Common myeloid progenitor, CD34-positive (primary cell): ENCODE results near the gene VDR.
A peak's percentile ranks its signal among the peaks of the same experiment; 100 is the strongest.

Source experiments
- CTCF ChIA-PET: fragments of 350-600 bp; sonication (Branson Sonifier 250); formaldehyde crosslinking; loops from one replicate; lab custom pipeline; 2021; ENCODE audit warnings: antibody characterized with exemption; lab: Charles Lee
- POLR2A ChIA-PET: fragments of 350-600 bp; sonication (Branson Sonifier 250); formaldehyde crosslinking; loops from one replicate; lab custom pipeline; 2021; ENCODE audit warnings: antibody characterized with exemption; lab: Charles Lee
- DNase-seq, 3 donors: peaks; one replicate each; pipeline versions ENCODE4 v3.0.0 to v3.0.0-alpha.2; 2013
- H3K27ac ChIP-seq, 2 experiments: 1 replicate in 1 of 2; 2 replicates in 1 of 2; pipeline ENCODE4 v1.7.0; 2013; ENCODE audit warnings: inconsistent platforms in 2 of 2, low read length in 2 of 2, mild to moderate bottlenecking in 2 of 2, low read depth in 1 of 2, moderate library complexity in 1 of 2; ENCODE audit not compliant: severe bottlenecking in 2 of 2, insufficient read depth in 1 of 2, poor library complexity in 1 of 2
- H3K27me3 ChIP-seq, 5 experiments: replicated peaks in 2 of 5; 1 replicate in 3 of 5; 2 replicates in 2 of 5; pipeline versions ENCODE4 v1.6.1 to v1.7.0; 2013; ENCODE audit warnings: low read length in 4 of 5, mild to moderate bottlenecking in 2 of 5, moderate library complexity in 2 of 5, inconsistent platforms in 1 of 5; ENCODE audit not compliant: insufficient read depth in 5 of 5, control insufficient read depth in 4 of 5
- H3K36me3 ChIP-seq, 4 experiments: 1 replicate in 2 of 4; 2 replicates in 2 of 4; pipeline versions ENCODE4 v1.6.1 to v1.7.0; 2013; ENCODE audit warnings: low read length in 3 of 4, control low read depth in 1 of 4, mild to moderate bottlenecking in 1 of 4; ENCODE audit not compliant: control insufficient read depth in 4 of 4, insufficient read depth in 4 of 4
- H3K4me1 ChIP-seq, 4 experiments: 1 replicate in 3 of 4; 2 replicates in 1 of 4; pipeline versions ENCODE4 v1.6.1 to v1.7.1; 2013; ENCODE audit warnings: low read length in 3 of 4, mild to moderate bottlenecking in 3 of 4, control low read depth in 1 of 4, inconsistent platforms in 1 of 4, moderate library complexity in 1 of 4; ENCODE audit not compliant: control insufficient read depth in 4 of 4, insufficient read depth in 4 of 4; ENCODE audit errors: control extremely low read depth in 1 of 4
- H3K4me3 ChIP-seq, 7 experiments: 1 replicate in 4 of 7; 2 replicates in 3 of 7; pipeline versions ENCODE4 v1.5.1 to v1.7.0; 2013; ENCODE audit warnings: mild to moderate bottlenecking in 7 of 7, low read length in 6 of 7, moderate library complexity in 6 of 7, inconsistent platforms in 2 of 7, low read depth in 2 of 7, control low read depth in 1 of 7; ENCODE audit not compliant: insufficient read depth in 4 of 7, control insufficient read depth in 1 of 7; ENCODE audit errors: extremely low read depth in 1 of 7
- H3K9me3 ChIP-seq, 5 experiments: 1 replicate in 4 of 5; 2 replicates in 1 of 5; pipeline versions ENCODE4 v1.6.1 to v1.7.1; 2013; ENCODE audit warnings: low read length in 4 of 5, mild to moderate bottlenecking in 2 of 5, inconsistent platforms in 1 of 5, low read depth in 1 of 5, moderate library complexity in 1 of 5; ENCODE audit not compliant: control insufficient read depth in 4 of 5, insufficient read depth in 2 of 5; ENCODE audit errors: control extremely low read depth in 1 of 5
- WGBS: methylation state at CpG from one replicate; pipeline ENCODE4 v1.1.5; 2013; ENCODE audit not compliant: insufficient coverage; 5-methylcytosine and 5-hydroxymethylcytosine counted together

The VDR gene

DNA sequence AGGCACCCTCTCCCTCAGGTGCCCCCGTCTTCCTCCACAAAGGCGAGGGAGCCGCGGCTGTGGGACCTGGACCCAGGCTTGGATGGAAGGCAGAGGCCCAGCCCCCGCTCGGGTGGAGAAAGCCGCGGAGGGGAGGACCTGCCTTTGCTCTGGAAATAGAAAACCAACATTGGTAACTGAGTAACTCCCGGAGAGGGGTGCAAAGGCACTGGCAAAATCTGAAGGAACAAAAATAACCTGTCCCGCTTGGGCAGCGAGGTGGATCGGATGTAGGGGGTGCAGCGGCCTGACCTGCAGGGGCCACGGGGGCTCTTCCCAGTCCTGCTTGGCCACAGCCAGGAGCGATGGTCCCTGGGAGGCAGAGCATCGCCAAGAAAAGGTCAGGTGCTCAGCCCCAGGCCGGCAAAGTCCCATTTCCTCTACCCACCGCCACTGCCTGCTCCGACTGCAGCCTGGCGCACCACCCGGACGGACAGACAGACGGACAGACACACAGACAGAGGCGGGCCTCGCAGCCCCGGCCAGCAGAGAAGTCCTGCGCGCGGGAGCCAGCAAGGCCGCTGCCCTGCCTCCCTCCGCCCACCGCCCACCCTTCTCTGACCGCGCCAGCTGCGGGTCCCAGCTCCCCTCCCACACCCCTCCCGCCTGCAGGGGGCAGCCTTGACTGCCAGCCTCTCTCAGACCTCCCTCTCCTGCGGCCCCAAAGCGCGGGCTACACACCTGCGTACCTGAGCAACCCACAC is 37.2 kb upstream of the VDR start:
- Histone ChIP-seq H3K4me1 (peaks cover 2 to 14% (median 10%) of the 10 kb centered on the region in 4 experiments), H3K4me3 (peak overlapping the region in 1 of 7 experiments; percentile 49), H3K27ac (no peak overlapping the region), H3K9me3 (no peaks in the 10 kb centered on the region), H3K27me3 (peaks cover 0 to 10% (median 2%) of the 10 kb centered on the region in 5 experiments), H3K36me3 (no peaks in the 10 kb centered on the region)
- POLR2A ChIA-PET = no interaction called here
- WGBS = 73% methylated on average over 19 of the region's 40 CpGs
- CTCF ChIA-PET = interaction anchor here (1.3 kb wide), 1 partner anchor 48 kb away, joined by 3 read pairs; no protein-coding TSS in a partner anchor
- peak in 2 of 3 donors; percentile 42 to 48 for DNase-seq

GRCh38 chr12:47941475-47941780 is 36.6 kb upstream of the VDR start:
- H3K27me3 ChIP-seq = peaks cover 0 to 10% (median 2%) of the 10 kb centered on the region in 5 experiments
- 91% methylated on average over 9 of the region's 9 CpGs for WGBS
- peaks cover 0 to 8% (median 4%) of the 10 kb centered on the region in 4 experiments for H3K4me1 ChIP-seq
- POLR2A ChIA-PET = no interaction called here
- CTCF ChIA-PET = interaction anchor here (1.3 kb wide), 1 partner anchor 48 kb away, joined by 3 read pairs; no protein-coding TSS in a partner anchor
- no peak overlapping the region for H3K4me3 ChIP-seq
- no peak overlapping the region for H3K27ac ChIP-seq
- no peak for DNase-seq
- H3K36me3 ChIP-seq = no peaks in the 10 kb centered on the region
- H3K9me3 ChIP-seq = no peaks in the 10 kb centered on the region

DNA sequence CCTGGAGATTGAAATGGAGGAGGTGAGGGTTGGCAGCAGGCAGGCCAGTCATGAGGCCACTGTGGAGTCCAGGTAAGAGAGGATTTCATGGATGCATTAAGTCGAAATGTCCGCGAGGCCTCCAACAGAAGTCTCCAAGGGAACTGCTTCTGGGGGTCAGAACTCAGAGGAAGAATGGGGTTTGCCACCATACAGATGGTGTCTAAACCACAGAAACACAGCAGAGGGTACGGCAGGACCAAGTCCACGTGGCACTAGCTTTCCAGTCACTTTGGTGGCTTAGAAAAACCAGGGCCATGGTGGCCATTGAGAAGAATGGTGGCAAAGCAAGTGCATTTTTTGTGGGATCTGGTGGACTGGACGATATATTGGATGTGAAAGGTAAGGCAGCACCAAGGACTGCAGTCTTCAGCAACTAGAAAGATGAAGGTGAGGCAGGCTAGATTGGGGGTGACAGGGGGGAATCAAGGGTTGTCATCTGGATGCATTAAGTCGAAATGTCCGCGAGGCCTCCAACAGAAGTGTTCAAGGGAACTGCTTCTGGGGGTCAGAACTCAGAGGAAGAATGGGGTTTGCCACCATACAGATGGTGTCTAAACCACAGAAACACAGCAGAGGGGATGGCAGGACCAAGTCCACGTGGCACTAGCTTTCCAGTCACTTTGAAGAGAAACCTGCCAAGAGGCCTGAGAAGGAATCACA is 36.1 kb upstream of the VDR start:
- Histone ChIP-seq H3K36me3 (no peaks in the 10 kb centered on the region), H3K27ac (no peak overlapping the region), H3K4me3 (no peak overlapping the region), H3K27me3 (peaks cover 0 to 10% (median 2%) of the 10 kb centered on the region in 5 experiments), H3K9me3 (no peaks in the 10 kb centered on the region), H3K4me1 (peaks cover 0 to 5% (median 1%) of the 10 kb centered on the region in 4 experiments)
- 92% methylated on average over 9 of the region's 10 CpGs for WGBS
- POLR2A ChIA-PET = no interaction called here
- CTCF ChIA-PET = interaction anchor here (1.0 to 1.3 kb wide), 2 partner anchors 34 to 47 kb away, joined by 3 to 5 read pairs; no protein-coding TSS in a partner anchor
- DNase-seq = peak in 2 of 3 donors; percentile 23 to 26

- CTCF ChIA-PET = interaction anchor here (1.2 to 2.1 kb wide), 2 partner anchors 10 to 11 kb away, joined by 3 to 8 read pairs; no protein-coding TSS in a partner anchor
These were observed 34.3 kb upstream of the VDR start for GRCh38 chr12:47939009-47939601.

GRCh38 chr12:47938594-47938993 is 33.8 kb upstream of the VDR start:
- Histone ChIP-seq H3K4me3 (no peak overlapping the region), H3K36me3 (no peaks in the 10 kb centered on the region), H3K9me3 (no peaks in the 10 kb centered on the region), H3K27me3 (peaks cover 0 to 10% (median 5%) of the 10 kb centered on the region in 5 experiments), H3K27ac (no peak overlapping the region), H3K4me1 (peaks cover 0 to 5% (median 1%) of the 10 kb centered on the region in 4 experiments)
- WGBS = 100% methylated on average over 2 of the region's 4 CpGs
- CTCF ChIA-PET = interaction anchor here (1.2 to 2.1 kb wide), 2 partner anchors 10 to 12 kb away, joined by 3 to 8 read pairs; no protein-coding TSS in a partner anchor
- POLR2A ChIA-PET = interaction anchor here (1.1 kb wide), 1 partner anchor 8 kb away, joined by 3 read pairs; no protein-coding TSS in a partner anchor
- DNase-seq = no peak

More at GRCh38 chr12:47939009-47939601, 34.3 kb upstream of the VDR start:
- H3K27me3 ChIP-seq = peaks cover 0 to 10% (median 5%) of the 10 kb centered on the region in 5 experiments
- no peak overlapping the region for H3K4me3 ChIP-seq
- no peak overlapping the region for H3K27ac ChIP-seq
- DNase-seq = no peak
- POLR2A ChIA-PET = interaction anchor here (1.1 kb wide), 1 partner anchor 7 kb away, joined by 3 read pairs; no protein-coding TSS in a partner anchor
- H3K9me3 ChIP-seq = no peaks in the 10 kb centered on the region
- 100% methylated on average over 4 of the region's 6 CpGs for WGBS
- H3K36me3 ChIP-seq = no peaks in the 10 kb centered on the region
- peaks cover 0 to 5% (median 1%) of the 10 kb centered on the region in 4 experiments for H3K4me1 ChIP-seq

DNA sequence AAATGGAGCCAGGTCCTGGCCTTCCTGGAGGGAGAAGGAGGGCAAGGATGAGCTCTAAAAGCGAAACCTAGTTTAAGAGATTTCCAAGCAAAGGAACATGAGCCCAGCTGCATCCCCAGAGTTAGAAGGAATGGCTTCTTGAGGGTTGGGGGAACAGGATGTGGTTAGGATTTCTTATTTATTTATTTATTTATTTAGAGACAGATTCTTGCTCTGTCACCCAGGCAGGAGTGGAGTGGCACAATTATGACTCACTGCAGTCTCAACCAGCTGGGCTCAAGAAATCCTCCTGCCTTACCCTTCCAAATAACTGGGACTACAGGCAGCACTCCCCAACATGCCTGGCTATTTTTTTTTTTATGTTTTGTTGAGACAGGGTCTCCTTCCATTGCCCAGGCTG is 33.3 kb upstream of the VDR start:
- no peak overlapping the region for H3K27ac ChIP-seq
- POLR2A ChIA-PET = interaction anchor here (1.1 kb wide), 1 partner anchor 8 kb away, joined by 3 read pairs; no protein-coding TSS in a partner anchor
- WGBS = no CpG with 5 or more reads among the region's 1 CpG

More for the DNA sequence above, 33.3 kb upstream of the VDR start:
- CTCF ChIA-PET = interaction anchor here (1.2 to 2.1 kb wide), 2 partner anchors 11 to 12 kb away, joined by 3 to 8 read pairs; no protein-coding TSS in a partner anchor
- peaks cover 0 to 9% (median 5%) of the 10 kb centered on the region in 5 experiments for H3K27me3 ChIP-seq
- no peaks in the 10 kb centered on the region for H3K36me3 ChIP-seq
- no peaks in the 10 kb centered on the region for H3K9me3 ChIP-seq
- H3K4me3 ChIP-seq = no peak overlapping the region
- peaks cover 0 to 5% (median 1%) of the 10 kb centered on the region in 4 experiments for H3K4me1 ChIP-seq
- DNase-seq = peak in 2 of 3 donors; percentile 54 to 68
